GM18858 (cell line): ENCODE measurements around the gene SNX24.

ENCODE experiments used
- ATAC-seq: cut with Tn5 transposase; IDR thresholded peaks from one replicate; pipeline ENCODE4 v1.9.1; 2021; ENCODE audit not compliant: unreplicated experiment

The SNX24 gene

DNA sequence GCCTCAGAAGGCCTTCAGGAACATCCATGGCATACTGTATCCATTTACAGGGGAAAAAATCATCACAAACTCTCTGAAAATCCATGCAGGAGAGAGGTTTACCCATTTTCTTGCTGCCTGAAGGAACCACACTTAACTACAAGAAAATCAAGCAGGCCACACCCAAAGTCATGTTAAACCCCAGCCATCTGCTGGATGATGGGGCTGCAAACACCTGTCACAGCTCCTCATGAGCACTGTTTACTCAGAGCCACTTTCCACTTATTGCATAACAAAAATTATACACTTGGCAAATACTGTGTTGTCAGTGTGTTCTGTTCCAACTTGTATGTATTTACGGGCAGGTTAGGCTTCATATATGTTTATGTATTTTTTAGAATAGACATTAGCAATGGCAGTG is 155.3 kb downstream of the SNX24 start:
- ATAC-seq, result no peak

DNA sequence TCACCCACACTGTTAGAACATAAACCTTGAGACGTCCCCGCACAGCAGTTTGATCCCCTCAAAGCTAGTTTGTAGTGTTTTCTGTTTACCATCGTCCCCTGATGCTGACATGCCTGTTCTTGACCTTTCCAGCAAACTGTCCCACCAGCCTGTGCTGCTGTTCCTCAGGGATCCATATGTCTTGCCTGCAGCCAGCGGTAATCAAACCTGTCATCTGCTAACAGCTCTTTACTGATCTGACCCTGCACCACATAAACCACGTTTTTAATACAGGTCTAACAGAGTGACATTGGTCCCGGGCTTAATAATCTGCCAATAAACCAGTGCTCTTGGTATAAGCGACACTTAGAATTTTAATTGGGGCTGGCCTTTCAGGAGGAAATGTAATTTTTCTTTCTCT is 156.4 kb downstream of the SNX24 start:
- ATAC-seq, result no peak

- no peak for ATAC-seq
These were observed 161.8 kb downstream of the SNX24 start for GRCh38 chr5:123007182-123007581.

DNA sequence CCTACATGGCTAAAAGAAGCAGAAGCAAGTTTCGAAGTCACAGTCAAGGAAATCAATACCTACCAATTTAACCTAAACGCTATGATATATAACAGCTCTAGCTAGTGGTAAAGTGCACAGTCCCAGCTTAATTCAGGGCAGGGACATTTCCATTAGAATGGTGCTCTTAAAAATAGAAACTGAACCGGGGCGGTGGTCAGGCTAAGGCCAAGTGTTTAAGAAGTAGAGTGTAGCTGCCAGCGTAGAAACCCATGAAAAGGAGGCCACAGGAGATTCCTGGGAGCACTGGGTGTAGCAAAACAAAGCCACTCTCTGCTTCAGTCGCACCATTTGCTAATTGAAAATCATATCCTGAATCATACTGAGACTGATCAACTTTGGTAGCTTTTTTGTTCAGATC is 162.3 kb downstream of the SNX24 start:
- ATAC-seq, result no peak

- ATAC-seq, result no peak
These were observed 166.9 kb downstream of the SNX24 start for GRCh38 chr5:123012321-123012720.

DNA sequence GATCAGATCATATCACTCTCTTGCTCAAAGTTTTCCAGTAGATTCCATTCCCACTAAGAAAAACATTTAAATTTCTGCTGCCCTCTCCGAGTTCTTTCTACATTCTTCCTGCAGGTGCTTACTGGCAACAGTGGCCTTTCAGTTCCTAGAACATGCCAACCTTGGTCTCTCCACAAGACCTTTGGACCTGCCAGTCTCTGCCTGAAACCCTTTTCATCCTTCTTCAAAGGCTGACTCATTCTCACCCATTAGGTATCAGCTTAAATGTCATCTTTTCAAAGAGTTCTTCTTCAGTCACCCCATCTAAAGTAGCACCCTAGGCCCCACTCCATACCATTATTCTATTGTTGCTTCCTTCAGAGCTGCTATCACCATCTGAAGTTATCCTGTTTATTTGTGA is 169.3 kb downstream of the SNX24 start:
- no peak for ATAC-seq

DNA sequence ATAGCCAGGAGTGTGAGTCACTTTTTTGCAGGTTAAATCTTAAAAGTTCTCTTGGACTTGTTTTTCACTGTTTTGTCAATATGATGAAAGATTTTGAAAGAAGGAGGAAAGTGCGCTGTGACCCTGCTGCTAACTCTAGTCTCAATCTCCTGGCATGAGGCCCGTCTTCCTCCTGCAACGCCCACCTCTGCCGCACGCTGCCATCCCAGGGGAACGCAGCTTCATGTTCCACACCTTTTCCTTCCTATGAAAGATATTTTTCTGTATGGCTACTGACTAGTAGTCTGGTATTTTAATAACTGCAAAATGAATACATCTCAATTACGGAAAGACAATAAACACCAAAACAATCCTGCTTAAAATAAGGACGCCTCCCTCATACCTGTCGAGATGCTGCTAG is 182.8 kb downstream of the SNX24 start:
- ATAC-seq, result no peak

- ATAC-seq, result no peak
These were observed 187.8 kb downstream of the SNX24 start for GRCh38 chr5:123033157-123033671.

DNA sequence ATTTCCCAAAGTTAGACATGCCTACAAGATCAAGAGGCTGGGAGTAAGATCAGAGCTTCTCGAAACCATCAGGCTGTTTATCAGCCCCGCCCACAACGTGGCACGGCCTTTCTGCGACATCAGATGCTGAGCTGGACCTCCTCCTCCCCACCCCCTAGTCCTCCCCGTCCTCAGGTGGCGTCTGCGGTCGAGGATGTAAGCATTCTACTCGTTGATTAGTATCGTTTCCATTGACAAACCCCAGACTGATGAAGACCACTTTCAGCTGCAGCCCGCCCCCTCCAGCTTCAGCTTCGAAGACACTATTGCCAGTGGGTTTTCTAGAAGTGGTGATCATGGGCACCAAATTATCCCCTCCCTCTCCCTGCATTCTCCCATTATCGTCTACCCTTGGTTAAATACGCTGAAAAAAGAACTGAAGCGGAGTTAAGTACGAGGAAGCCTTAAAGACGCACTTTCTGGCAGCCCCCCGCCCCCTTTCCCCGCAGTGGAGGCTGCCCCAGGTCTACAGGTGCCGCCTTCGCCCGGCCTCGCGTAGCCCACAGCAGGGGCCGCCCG is 190.0 kb downstream of the SNX24 start:
- ATAC-seq, result no peak

DNA sequence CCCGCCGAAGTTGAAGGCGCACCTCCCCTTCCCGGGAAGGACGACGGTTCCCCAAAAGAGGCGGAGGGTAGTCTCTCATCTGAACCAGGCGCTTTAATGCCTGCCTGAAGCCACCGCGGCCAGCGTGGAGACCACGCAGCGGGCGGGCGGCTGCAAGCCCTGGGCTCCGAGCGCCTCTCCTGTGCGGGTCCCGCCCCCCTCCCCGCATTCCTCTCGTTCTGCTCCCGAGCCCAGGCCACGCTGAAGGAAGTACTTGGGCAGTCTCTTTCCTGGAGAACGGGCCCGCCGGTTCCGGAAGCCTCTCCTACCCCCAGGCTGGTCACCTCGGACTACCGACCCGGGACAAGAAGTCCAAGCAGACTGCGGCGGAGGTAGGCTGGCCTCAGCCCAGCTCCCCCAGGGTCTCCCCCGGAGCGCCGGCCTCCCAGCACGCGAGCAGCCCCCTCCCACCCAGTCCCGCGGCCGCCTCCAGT is 190.5 kb downstream of the SNX24 start:
- peak; percentile 11 for ATAC-seq

DNA sequence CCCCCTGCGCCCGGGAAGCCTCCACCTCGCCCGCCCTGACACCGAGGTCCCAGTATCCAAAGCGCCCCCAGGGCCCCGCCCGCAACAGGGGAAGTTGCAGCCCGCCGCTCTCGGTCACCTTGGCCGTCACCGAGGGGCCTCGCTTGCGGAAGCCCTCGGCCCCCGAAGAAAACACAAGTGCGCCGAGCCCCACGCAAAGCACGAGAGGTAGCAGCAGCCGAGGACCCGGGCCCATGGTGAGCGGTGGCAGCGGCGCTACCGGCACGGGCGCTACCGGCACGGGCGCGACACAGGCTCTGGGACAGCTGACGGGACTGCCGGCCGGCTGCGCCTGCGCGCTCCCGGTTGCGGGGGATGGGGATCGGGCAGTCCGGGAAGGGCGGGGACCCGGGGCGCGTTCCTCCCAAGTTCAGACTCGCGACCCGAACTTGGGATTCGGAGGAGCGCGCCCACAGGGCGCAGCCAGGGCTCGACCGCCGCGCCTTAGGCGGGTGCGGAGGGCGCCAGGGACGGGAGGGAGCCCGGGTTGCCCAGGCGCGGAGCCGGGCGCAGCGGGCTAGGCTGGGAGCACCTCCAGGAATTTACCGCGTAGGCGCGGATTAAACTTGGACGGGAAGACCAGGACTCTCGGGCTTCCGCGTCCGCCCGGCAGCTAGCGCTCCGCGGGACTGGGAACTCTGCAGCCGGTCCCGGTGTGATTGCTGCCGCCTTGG is 191.1 kb downstream of the SNX24 start, which contains the start of gene PPIC:
TSS of gene PPIC (minus strand) at position 335 of the 713 bp plus-strand sequence. CDS start at position 235, 100 bp downstream.
- ATAC-seq, result peak; percentile 38

DNA sequence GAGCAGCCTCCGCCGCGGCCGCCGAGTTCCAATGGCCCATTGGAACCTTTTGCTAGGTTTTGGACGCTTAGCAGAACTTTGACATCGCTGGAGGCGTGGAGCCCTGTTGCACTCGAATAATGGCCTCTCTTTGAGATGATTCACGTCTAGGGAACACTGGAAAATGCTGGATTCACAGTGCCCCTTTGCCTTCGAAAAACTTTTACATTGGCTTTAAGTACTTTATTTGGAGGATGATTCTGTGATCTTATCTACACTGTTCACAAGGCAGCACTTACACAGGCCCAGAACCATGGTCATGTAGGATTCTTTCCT is 191.6 kb downstream of the SNX24 start:
- ATAC-seq, result no peak

DNA sequence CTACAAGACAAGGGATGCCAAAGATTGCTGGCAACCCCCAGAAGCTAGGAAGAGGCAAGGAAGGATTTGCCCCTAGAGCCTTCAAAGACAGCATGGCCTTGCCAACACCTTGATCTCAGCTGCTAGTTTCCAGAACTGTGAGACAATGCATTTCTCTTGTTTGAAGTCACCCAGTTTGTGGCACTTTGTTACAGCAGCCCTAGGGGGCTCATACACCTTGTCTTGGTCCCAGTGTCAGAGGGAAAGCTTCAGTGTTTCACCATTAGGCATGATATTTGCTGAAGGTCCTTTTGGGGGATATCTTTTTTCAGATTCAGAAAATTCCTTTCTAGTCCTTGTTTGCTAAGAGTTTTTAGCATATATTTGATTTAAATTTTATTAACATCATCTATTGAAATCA is 194.3 kb downstream of the SNX24 start:
- ATAC-seq, result no peak

GRCh38 chr5:123044926-123045617 is 199.7 kb downstream of the SNX24 start:
- ATAC-seq, result no peak

DNA sequence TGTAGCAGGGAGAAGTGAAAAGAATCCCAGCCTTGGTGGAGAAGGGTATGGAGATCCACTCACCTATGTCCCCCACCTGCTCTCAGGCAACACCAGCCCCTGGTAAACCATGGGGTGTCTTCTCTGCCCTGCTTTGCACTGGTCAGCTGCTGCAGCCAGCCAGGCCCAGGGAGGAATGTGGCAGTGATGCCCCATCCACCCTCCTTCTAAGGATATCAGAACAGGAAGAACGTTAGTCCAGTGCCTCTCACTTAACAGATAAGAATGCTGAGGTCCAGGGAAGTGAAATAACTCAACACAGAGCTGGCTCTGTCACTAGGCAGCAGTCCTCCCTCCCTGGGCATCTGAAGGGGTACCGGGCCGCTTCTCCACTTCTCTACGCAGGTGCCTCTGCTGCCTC is 200.8 kb downstream of the SNX24 start:
- no peak for ATAC-seq

DNA sequence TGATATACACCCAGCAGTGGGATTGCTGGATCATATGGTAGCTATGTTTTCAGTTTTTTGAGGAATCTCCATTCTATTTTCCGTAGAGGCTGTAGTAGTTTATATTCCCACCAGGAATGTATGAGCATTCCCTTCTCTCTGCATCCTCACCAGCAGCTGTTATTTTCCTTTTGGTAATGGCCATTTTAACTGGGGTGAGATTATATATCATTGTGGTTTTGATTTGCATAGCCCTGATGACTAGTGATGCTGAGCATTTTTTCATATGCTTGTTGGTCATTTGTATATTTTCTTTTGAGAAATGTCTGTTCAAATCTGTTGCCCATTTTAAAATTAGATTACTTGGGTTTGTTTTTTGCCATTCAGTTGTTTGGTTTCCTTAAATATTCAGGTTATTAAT is 202.3 kb downstream of the SNX24 start:
- ATAC-seq, result no peak

DNA sequence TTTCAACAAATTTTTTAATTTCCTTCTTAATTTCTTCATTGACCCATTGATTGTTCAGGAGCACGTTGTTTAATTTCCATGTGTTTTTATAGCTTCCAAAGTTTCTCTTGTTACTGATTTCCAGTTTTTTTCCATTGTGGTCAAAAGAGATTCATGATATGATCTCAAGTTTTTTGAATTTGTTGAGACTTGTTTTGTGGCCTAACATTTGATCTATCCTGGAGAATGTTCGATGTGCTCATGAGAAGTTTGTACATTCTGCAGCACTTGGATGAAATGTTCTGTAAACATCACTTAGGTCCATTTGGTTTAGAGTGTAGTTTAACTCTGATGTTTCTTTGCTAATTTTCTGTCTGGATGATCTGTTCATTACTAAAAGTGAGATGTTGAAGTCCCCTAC is 205.8 kb downstream of the SNX24 start:
- ATAC-seq, result no peak
